ENCODE measurements around the gene EIF4E2.

The EIF4E2 gene

DNA sequence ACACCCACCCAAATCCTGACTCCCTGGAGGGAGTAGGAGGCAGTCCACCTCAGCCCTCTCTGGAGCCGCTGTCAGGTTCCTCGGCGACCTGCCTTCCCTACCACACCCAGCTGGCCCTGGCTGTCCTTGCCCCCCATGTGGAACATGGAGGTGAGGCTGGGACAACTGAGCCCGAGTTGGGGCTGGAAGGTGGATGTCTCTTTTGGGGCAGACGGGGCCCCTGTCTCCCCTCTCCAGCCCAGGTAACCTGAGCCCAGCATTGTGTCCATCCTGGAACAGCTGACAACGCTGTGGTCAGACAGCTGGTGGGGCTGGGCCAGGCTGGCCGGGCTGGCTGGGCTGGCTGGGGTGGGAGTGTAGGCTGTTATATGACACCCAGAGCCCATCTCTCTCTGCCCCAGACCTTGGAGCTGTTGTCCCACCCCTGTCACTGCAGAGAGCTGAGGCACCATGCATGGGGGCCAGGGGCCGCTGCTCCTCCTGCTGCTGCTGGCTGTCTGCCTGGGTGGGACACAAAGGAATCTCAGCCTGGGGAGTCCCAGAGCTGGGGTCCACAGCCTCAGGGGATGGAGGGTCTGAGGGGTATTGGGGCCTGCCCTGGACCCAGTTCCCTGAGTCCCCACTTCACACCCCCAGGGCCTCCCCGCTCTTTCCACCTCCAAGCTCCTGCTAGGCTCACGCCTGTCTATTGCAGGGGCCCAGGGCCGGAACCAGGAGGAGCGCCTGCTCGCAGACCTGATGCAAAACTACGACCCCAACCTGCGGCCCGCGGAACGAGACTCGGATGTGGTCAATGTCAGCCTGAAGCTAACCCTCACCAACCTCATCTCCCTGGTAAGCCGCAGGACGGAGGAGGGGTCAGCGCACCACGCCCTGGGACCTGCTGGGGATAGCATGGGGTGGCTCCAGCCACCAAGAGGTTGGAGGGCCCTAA, 10.9 kb upstream of the EIF4E2 start, which contains the start of gene CHRNG:
Gene CHRNG, plus strand, starts transcription at position 395 of the 934 bp plus-strand sequence. Its CDS starts 56 bp downstream, at position 451.
- DNase-seq: no peak

DNA sequence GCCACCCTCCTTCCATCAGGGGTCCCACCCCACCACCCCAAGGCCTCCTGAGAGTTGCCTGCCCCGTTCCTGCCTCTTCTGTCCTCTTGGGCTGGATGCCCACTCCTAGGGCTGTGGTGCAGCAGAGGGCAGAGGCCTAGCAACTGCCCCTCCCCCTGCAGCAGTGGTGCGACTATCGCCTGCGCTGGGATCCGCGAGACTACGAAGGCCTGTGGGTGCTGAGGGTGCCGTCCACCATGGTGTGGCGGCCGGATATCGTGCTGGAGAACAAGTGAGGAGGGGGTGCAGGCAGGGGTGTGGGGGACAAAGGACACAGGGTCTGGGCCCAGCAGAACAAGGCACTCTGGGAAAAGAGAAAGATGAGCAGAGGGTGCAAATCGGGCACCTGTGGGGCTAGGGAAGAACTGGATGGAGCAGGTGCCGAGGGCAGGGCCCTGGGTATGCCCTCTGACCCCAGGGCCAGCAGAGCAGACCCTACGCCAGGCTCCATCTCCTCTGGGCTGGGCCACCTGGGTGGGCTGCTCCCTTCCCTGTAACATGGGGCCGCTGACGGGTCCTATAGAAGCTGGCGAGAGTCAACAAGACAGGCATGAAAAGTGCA, 9.9 kb upstream of the EIF4E2 start:
- DNase-seq: no peak

DNA sequence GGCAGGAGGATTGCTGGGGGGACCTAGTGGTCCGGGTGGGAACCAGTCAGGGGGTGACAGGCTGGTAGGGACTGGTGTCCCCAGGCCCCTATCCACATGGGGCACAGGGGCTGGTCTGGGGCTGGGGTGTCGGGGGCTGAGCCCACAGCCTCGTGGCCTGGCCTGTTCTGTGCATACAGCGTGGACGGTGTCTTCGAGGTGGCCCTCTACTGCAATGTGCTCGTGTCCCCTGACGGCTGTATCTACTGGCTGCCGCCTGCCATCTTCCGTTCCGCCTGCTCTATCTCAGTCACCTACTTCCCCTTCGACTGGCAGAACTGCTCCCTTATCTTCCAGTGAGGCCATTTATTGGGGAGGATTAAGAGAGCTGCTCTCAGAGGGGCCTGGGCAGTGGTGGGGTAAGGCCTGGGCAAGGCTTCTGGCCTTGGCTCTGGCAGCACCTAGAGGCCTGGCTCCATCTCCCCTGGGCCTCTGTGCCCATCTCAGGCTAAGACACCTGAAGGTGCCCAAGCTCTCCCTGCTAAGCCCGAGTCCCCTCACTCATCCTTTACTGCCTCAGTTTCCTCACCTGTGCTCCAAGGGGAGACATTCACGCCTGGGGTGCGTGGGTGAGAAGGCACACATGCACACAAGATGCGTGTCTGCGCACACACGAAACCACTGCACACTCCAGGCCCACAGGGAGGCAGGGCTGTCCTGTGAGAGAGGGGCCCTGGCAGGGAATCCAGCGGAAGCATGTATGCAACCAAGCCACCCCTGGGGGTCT, 9.1 kb upstream of the EIF4E2 start:
- no peak for DNase-seq

DNA sequence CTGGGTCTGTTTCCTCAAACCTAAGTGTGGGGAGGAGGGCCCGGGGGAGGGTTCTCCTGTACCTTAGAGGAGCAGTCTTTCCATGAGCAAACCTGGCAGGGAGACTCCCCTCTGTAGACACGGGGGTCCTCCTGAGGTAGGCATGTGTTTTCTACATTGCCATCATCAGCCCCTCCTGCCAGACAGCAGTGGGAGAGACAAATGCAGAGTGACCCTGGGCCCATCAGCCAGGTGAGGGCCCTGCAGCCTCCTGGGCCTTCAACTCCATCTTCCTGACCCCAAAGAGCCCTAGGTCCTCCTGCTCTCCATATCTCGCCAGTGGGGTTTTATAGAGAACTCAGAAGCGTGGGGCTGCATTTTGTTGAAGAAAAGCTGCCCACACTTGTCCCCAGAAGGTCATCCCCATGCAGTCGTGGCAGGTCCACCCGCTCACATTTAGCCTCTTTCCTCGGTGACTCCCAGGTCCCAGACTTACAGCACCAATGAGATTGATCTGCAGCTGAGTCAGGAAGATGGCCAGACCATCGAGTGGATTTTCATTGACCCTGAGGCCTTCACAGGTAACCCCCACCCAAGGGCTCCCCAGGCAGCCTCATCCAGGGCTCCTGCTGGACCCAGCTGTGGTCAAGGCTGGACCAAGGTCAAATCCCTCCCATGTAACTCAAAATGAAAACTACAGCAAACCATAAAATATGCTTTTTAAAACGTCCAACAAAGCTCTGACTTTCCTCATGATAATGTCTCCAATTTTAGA, 8.4 kb upstream of the EIF4E2 start:
- no peak for DNase-seq

DNA sequence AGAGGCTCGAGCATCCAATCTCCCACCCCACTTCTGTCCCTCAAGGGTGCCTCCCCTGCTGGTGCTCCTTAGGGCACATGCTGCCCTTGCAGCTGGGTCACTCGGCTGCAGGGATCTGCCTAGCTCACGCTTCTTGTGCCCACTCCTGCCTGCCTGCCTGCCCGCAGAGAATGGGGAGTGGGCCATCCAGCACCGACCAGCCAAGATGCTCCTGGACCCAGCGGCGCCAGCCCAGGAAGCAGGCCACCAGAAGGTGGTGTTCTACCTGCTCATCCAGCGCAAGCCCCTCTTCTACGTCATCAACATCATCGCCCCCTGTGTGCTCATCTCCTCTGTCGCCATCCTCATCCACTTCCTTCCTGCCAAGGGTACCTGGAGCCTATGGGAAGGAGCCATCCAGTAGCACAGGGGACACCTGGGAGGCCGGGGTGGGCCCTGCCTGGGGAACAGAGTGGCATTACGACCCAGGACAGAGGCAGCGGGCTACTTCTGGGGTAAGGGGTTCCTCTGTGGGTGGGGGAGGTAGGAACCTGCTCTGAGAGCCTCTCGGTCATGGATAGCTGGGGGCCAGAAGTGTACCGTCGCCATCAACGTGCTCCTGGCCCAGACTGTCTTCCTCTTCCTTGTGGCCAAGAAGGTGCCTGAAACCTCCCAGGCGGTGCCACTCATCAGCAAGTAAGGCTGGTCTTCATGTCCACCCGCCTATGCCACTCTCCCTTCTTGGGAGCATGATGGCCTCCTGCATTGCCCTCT, 7.6 kb upstream of the EIF4E2 start:
- DNase-seq: no peak

DNA sequence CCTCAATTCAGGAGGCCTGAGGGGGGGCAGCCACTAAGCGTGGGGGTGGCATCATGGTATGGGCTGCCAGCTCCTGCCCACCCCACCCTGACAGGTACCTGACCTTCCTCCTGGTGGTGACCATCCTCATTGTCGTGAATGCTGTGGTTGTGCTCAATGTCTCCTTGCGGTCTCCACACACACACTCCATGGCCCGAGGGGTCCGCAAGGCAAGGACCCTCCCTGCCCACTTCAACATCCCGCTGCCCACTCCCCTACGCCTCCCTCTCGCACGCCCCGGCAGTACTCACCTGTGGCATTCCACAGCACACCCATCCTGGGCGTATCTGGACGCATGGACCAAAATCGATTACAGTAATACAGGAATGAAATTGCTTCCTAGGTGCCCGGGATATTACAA, 7.0 kb upstream of the EIF4E2 start:
- DNase-seq: no peak

DNA sequence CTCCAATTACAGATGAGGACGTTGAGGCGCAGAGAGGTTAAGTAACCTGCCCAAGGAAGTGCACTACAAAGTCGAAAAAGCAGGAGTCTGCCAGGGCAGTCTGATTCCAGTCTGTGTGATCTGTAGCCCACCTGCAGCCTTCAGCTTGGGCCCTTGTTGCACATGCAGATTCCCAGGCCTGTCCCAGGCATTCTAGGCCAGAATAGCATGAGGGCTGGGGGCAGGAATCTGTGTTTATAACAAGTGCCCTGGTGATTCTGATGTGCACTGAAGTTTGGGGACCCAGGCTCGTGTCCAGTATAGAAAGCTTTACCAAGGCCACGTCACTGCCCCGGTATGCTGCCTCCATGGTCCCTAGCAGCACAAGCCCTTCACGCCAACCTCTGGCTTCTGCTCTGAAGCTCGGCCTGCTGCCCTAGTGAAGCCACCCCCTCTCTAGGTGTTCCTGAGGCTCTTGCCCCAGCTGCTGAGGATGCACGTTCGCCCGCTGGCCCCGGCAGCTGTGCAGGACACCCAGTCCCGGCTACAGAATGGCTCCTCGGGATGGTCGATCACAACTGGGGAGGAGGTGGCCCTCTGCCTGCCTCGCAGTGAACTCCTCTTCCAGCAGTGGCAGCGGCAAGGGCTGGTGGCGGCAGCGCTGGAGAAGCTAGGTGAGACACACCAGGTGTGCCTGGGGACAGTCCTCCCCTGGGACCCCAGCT, 6.4 kb upstream of the EIF4E2 start:
- no peak for DNase-seq

DNA sequence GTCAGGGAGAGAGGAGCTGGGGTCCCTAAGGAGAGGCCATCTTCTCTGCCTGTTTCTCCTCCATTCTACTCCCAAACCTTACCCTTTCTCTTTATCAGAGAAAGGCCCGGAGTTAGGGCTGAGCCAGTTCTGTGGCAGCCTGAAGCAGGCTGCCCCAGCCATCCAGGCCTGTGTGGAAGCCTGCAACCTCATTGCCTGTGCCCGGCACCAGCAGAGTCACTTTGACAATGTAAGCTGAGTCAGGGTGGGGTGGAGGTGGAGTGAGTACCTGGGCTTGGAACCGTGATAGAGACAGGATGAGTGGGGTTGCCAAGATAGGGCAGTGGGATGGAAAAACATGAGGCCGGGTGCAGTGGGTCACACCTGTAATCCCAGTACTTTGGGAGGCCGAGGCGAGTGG, 5.8 kb upstream of the EIF4E2 start:
- DNase-seq: no peak

DNA sequence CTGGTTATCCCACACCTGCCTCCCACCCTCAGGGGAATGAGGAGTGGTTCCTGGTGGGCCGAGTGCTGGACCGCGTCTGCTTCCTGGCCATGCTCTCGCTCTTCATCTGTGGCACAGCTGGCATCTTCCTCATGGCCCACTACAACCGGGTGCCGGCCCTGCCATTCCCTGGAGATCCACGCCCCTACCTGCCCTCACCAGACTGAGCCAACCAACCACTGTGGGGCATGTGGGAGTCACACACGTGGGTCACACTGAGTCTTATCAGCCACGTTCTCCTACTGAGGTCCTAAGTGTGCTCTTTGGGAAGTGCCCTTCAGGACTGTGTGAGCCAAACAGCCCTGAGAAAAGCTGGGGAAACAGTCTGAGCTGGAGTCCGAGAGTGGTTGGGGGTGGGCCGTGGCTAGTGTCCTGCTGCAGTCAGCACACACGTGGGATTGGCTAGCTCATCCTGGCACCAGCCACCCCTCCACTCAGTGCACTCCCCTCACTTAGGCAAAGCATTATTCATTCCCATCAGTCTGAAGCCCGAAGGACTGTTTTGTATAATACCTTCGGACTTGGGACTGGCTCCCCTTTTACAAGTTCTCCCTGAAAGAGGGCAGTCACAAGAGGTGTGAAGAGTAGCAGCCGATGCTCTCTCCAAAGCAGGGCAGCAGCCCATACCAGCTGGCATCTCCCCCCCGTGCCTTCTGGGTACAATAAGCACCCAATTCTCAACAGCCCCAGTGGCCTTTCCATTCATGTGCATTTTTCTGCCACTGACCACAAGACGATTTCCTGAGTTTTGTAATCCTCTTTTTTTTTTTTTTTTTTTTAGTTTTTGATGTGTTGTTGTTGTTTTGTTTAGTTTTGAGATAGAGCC, 4.7 kb upstream of the EIF4E2 start:
- no peak for DNase-seq

DNA sequence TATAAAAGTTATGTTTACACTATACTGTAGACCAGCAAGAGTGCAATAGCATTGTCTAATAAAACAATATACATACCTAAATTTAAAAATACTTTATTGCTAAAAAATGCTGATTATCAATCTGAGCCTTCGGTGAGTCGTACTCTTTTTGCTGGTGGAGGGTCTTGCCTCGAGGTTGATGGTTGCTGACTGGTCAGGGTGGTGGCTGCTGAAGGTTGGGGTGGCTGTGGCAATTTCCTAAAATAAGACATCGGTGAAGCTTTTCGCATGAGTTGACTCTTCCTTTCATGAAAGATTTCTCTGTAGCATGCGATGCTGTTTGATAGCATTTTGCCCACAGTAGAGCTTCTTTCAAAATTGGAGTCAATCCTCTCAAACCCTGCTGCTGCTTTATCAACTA, 2.5 kb upstream of the EIF4E2 start:
- no peak for DNase-seq

DNA sequence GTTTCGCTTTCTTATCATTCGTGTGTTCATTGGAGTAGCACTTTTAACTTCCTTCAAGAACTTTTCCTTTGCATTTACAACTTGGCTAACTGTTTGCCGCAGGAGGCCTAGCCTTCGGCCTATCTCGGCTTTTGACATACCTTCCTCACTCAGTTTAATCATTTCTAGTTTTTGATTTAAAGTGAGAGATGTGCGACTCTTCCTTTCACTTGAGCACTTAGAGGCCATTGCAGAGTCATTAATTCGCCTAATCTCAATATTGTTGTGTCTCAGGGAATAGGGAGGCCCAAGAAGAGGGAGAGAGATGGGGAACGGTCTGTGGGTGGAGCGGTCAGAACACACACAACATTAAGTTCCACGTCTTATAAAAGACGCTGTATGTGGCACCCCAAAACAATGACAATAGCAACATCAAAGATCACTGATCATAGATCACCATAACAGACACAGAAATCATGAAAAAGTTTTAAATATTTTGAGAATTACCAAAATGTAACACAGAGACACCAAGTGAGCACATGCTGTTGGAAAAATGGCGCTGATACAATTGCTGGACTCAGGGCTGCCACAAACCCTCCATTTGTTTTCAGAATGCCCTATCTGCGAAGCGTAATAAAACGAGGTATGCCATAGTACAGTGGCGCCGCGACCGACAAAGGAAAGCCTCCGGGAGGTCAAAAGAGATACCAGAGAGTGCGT, 685 bp upstream of the EIF4E2 start:
- no peak for DNase-seq

DNA sequence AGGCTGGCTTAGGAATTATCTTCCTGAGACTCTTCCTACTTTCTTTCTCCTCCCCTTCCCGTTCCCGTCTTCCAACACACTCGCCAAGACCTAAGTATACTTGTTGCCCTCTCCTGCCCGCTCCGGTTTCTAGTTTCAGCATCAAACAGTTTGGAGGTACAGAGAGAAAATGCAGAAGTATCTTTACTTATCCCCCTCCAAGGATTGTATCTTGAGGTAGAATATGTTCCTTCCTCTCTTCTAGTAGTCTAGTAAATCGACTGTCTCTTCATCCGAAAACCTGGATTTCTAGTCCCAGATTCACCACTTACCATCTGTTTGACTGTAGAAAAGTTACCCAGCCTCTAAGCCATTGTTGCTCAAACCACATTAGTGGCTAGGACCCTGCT, 755 bp downstream of the EIF4E2 start:
- DNase-seq: no peak

DNA sequence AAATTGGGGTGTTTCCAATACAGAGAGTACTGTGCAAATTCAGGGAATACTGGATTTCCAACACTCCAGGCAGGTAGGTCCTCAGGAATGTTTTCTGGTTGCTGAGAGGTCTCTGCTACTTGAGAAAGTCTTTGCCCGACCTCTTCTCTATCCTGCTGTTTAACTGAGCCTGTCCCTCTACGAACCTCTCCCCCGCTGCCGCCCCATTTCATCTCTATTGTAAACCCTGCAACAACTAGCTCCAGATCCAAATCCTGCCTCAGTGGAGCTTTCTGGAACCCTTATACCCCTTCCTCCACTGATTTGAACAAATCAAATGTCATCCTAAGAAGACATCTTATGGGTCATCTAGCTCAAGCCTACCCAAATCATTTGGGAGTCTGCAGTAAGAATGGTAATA, 1.3 kb downstream of the EIF4E2 start:
- DNase-seq: no peak

DNA sequence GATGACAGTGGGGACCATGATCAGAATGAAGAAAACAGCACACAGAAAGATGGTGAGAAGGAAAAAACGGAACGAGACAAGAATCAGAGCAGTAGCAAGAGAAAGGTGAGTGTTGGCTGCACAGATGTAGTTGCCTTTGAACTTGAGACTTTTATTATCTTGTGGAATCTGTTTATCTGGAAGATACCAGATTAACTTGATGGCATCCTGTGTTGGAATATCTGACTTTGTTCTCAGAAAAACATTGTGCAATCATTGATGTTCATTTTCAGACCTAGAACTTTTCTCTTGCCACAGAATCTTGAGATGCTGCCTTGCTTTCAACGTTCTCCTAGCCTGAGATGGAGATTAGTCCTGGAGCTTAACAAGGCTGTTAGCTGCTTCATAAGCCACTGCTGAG, 5.9 kb downstream of the EIF4E2 start:
- no peak for DNase-seq

DNA sequence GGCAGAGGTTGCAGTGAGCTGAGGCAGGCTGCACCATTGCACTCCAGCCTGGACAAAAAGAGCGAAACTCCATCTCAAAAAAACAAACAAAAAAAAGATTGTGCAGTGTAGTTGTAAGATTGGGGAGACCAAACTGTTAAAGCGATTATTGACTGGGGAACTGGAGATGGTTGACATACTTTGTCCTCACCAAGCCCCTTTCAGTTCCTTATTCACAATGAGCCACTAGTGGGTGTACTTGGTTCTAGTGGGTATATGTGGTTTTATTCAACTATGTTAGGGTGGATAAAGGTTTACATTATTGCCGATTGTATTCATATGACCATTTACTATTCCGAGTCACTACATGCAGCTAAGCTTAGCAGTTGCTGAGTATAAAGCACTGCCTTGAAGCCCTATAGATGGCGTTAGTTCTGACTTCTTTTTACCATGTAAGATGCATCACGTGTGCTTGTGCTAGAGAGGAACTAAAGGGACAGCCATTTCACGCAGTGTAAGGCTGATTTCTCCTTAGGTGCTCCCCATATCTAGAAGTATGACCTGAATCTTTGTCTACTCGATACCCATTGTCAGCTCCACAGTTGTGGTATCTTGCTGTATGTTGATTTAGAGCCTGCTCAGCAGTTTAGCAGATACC, 12.1 kb downstream of the EIF4E2 start:
- no peak for DNase-seq

DNA sequence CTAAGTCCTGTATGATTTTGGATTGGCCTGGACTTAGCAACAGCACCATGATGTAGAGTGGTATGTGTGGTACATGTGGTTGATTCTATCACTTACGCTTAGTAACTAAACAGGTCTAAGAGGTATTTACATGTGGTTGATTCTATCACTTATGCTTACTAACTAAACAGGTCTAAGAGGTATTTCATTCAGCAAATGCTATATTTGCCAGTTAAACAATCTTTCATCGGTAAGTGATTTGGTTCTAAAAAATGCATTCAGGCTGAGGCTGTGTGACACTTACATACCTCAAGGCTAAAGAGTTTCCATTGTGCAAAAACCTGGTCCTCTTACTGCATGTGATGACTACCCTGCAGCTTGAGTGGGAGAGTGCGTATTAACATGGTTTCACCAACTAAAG, 13.1 kb downstream of the EIF4E2 start:
- DNase-seq: no peak

DNA sequence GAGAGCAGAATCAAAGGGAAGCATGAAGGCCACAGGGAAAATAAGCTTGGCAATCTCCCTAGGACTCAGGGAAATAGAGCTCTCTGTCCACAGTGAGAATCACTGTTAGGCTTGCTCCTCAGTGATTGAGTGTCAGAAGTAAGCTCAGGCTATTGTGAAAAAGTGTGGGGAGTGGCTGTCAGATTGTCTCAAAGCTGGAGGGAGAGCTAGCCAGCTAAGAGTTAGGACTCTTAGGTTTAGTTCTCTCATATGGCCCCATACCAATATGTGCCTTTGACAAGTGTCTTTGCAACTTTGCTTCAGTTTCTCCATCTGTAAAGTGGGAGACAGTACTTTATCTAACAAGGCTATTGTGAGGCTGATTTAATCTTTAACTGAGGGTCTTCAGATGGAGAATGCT, 17.2 kb downstream of the EIF4E2 start:
- no peak for DNase-seq

DNA sequence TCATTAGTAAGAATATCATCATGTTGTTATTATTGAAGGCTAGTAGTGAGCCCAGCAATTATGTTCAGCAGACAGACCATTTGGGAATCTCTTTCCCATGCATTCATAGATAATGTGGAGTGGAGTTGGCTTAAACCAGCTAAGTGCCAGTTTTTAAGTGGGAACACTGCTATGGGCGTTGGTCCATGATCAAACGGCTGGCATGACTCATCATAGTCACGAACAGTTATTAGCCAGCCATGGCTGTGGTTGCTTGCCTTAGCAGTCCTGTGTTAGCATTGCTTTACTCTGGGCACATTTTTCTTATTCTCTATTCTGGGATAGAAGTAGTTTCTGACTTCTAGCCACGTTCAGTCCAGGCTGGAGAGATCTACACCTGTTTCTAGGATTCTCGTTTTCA, 17.7 kb downstream of the EIF4E2 start:
- DNase-seq: no peak

DNA sequence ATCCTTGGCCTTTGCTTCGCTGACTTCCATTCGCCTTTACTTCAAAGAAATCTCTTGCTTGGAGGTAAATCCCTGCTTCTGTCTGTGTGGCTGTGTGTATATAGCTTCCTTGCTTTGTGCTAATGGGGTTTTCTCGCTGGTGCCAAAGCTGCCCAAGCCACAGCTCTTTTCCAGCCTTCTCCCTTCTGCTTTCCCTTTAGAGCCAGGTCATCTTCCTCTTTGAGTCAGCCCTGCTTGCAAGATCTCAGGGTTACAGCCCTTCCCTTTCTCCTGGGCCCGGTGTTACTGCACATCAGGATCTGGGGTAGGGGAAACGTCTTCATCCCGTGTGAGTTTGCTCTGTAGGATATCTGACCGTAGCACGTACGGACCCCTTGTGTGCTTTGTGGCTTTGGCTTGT, 19.1 kb downstream of the EIF4E2 start:
- no peak for DNase-seq

Measured in RPMI8226 (cell line).